Large intestine (tissue), 3 donors: ENCODE measurements around the gene FBXW11. TPM values are rescaled to one million over a fixed set of nuclear protein-coding genes. Genes with fewer than 3 reads are reported as not detected.

Source experiments
- DNase-seq, 2 donors: peaks; one replicate each; pipeline versions ENCODE4 v3.0.0 to v3.0.0-alpha.2; 2013
- H3K27ac ChIP-seq: one replicate; pipeline ENCODE4 v1.5.1; 2013; ENCODE audit warnings: low read length
- H3K27me3 ChIP-seq: 2 replicates; pipeline ENCODE4 v1.6.1; 2013; ENCODE audit warnings: low read length; ENCODE audit not compliant: control insufficient read depth, insufficient read depth
- H3K36me3 ChIP-seq: 2 replicates; pipeline ENCODE4 v1.6.1; 2013; ENCODE audit warnings: low read length; ENCODE audit not compliant: control insufficient read depth, insufficient read depth
- H3K4me1 ChIP-seq: one replicate; pipeline ENCODE4 v1.6.1; 2013; ENCODE audit warnings: low read length; ENCODE audit not compliant: control insufficient read depth, insufficient read depth
- H3K4me3 ChIP-seq: one replicate; pipeline ENCODE4 v1.5.1; 2013; ENCODE audit warnings: low read length
- H3K9me3 ChIP-seq: one replicate; pipeline ENCODE4 v1.6.1; 2013; ENCODE audit warnings: mild to moderate bottlenecking, low read depth, low read length, moderate library complexity; ENCODE audit not compliant: control insufficient read depth
- WGBS: methylation state at CpG from one replicate; pipeline ENCODE4 v1.1.5; 2013; ENCODE audit warnings: low lambda C conversion rate; ENCODE audit not compliant: insufficient coverage; 5-methylcytosine and 5-hydroxymethylcytosine counted together
- polyA plus RNA-seq: library from polyadenylated mRNA; unstranded; fragments of 120-200 nt; gene quantifications from one replicate; pipeline ENCODE4 v1.2.1, GENCODE V29; 2013

FBXW11 gene
- polyA plus RNA-seq, 1 donor = 40.8 TPM

DNA sequence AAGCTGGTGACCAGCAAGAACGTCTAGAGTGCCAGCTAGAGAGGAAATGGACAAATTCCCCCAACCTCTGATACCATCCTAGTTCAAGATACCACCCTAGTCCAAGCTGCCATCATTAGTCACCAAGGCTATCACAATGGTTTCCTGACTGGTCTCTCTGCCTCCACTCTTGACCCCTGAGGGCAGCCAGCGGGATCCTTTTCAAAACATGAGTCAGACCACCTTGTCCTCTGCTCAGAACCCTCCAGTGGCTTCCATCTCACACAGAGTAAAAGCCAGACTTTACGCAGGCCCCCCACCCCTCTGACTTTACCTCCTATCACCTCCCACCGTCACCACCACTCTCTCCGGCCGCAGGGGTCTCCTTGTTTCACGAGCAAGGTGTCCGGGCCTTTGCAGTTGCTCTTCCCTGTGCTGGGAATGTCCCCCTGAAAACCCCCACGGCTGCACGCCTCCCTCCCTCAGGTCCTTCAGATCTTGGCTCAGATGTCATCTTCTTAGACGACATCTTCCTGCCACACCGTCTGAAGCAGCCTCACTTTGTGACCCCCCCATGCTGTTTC, 42.2 kb upstream of the FBXW11 start:
- H3K4me3 ChIP-seq = no peak overlapping the region
- no peak overlapping the region for H3K27ac ChIP-seq
- no peak for DNase-seq
- H3K9me3 ChIP-seq = no peaks in the 10 kb centered on the region
- H3K36me3 ChIP-seq = peaks cover 23% of the 10 kb centered on the region
- no CpG with 5 or more reads among the region's 12 CpGs for WGBS
- H3K4me1 ChIP-seq = no peaks in the 10 kb centered on the region
- no peaks in the 10 kb centered on the region for H3K27me3 ChIP-seq

DNA sequence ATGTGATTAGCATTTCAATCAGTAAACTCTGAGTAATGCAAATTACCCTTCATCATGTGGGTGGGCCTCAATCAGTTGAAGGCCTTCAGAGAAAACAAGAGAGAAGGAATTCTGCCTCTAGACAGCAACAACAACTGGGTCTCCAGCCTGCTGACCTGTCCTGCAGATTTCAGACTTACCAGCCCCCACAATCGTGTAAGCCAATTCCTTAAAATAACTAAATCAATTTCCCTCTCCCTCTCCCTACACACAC, 41.7 kb upstream of the FBXW11 start:
- Histone ChIP-seq H3K27ac (no peak overlapping the region), H3K9me3 (no peaks in the 10 kb centered on the region), H3K4me3 (no peak overlapping the region), H3K27me3 (no peaks in the 10 kb centered on the region), H3K36me3 (peaks cover 23% of the 10 kb centered on the region), H3K4me1 (no peaks in the 10 kb centered on the region)
- no peak for DNase-seq
- no CpG with 5 or more reads among the region's 1 CpG for WGBS

DNA sequence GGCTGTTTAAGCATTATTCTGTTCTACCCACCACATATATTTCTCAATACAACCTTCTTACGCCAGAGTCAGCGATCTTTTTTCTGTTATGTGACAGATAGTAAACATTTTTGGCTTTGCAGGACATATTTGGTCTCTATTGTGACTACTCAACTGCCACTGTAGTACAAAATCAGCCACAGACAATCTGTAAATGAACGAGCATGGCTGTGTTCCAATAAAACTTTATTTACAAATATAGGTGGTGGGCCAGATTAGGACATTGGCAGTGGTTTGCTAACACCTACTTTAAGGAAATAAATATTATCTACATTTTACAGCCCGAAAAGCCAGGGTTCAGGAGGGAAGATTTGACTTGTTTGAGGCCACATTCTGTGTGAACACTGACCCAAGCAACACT, 40.2 kb upstream of the FBXW11 start:
- H3K9me3 ChIP-seq = no peaks in the 10 kb centered on the region
- no peak for DNase-seq
- peaks cover 23% of the 10 kb centered on the region for H3K36me3 ChIP-seq
- no peaks in the 10 kb centered on the region for H3K4me1 ChIP-seq
- no peak overlapping the region for H3K27ac ChIP-seq
- no peaks in the 10 kb centered on the region for H3K27me3 ChIP-seq
- H3K4me3 ChIP-seq = no peak overlapping the region
- WGBS = no CpG with 5 or more reads among the region's 4 CpGs

DNA sequence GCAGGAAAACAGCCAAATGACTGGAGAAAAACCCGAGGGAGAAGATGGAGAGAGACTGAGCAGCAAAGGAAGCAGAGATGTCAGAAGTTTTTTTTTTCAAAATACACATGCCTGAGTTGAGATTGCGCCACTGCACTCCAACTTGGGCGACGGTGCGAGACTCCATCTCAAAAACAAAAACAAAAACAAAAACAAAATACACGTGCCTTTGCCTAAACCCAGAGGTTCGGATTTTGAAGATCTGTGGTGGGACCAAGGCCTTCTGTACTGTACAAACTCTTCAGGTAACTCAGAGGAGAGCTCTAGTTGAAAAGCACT, 38.8 kb upstream of the FBXW11 start:
- 100% methylated on average over 2 of the region's 7 CpGs for WGBS
- no peak for DNase-seq
- H3K27ac ChIP-seq = no peak overlapping the region
- H3K4me3 ChIP-seq = no peak overlapping the region
- peaks cover 21% of the 10 kb centered on the region for H3K36me3 ChIP-seq
- no peaks in the 10 kb centered on the region for H3K9me3 ChIP-seq
- H3K4me1 ChIP-seq = no peaks in the 10 kb centered on the region
- no peaks in the 10 kb centered on the region for H3K27me3 ChIP-seq

- no peak for DNase-seq
- no CpG with 5 or more reads among the region's 14 CpGs for WGBS
- Histone ChIP-seq H3K4me1 (no peaks in the 10 kb centered on the region), H3K27me3 (no peaks in the 10 kb centered on the region), H3K27ac (no peak overlapping the region), H3K4me3 (no peak overlapping the region), H3K36me3 (peaks cover 20% of the 10 kb centered on the region), H3K9me3 (no peaks in the 10 kb centered on the region)
Observed at GRCh38 chr5:172044631-172045314, 38.3 kb upstream of the FBXW11 start.

GRCh38 chr5:172043865-172044264, 37.4 kb upstream of the FBXW11 start:
- no peaks in the 10 kb centered on the region for H3K4me1 ChIP-seq

GRCh38 chr5:172042183-172042582, 35.7 kb upstream of the FBXW11 start:
- no peak overlapping the region for H3K4me3 ChIP-seq
- H3K27me3 ChIP-seq = no peaks in the 10 kb centered on the region
- no CpG with 5 or more reads among the region's 13 CpGs for WGBS

More at GRCh38 chr5:172043865-172044264, 37.4 kb upstream of the FBXW11 start:
- no peak for DNase-seq
- H3K4me3 ChIP-seq = no peak overlapping the region
- H3K36me3 ChIP-seq = peaks cover 14% of the 10 kb centered on the region
- H3K27ac ChIP-seq = no peak overlapping the region
- no peaks in the 10 kb centered on the region for H3K27me3 ChIP-seq
- no CpG with 5 or more reads among the region's 13 CpGs for WGBS
- no peaks in the 10 kb centered on the region for H3K9me3 ChIP-seq

DNA sequence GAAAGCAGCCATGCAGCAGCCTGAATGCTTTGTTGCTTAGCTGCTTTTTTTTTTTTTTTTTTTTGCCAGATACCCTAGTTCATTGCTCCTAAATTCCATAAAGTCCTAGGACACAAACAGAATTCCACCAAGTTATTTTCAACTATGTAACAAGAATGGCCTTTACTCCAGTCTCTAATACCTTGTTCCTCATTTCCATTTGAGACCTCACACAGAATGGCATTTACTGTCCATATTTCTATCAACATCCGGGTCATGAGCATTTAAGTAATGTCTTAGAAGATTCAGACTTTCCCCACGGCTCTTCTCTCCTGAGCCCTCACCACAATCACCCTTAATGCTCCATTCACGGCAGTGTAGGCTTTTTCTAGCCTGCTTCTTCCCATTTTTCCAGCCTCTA, 31.7 kb upstream of the FBXW11 start:
- H3K36me3 ChIP-seq = no peaks in the 10 kb centered on the region
- H3K4me1 ChIP-seq = no peaks in the 10 kb centered on the region
- no peak overlapping the region for H3K27ac ChIP-seq
- no peaks in the 10 kb centered on the region for H3K9me3 ChIP-seq
- no peak for DNase-seq
- H3K4me3 ChIP-seq = no peak overlapping the region
- H3K27me3 ChIP-seq = no peaks in the 10 kb centered on the region
- WGBS = 80% methylated on average over 1 of the region's 3 CpGs

More at GRCh38 chr5:172042183-172042582, 35.7 kb upstream of the FBXW11 start:
- Histone ChIP-seq H3K9me3 (no peaks in the 10 kb centered on the region), H3K27ac (no peak overlapping the region), H3K36me3 (peaks cover 11% of the 10 kb centered on the region), H3K4me1 (no peaks in the 10 kb centered on the region)
- DNase-seq = no peak

- no peak overlapping the region for H3K27ac ChIP-seq
- H3K27me3 ChIP-seq = no peaks in the 10 kb centered on the region
- no peak overlapping the region for H3K4me3 ChIP-seq
- no peaks in the 10 kb centered on the region for H3K9me3 ChIP-seq
- DNase-seq = no peak
- H3K4me1 ChIP-seq = no peaks in the 10 kb centered on the region
- H3K36me3 ChIP-seq = no peaks in the 10 kb centered on the region
- no CpG with 5 or more reads among the region's 2 CpGs for WGBS
Observed at GRCh38 chr5:172035049-172035448, 28.6 kb upstream of the FBXW11 start.

GRCh38 chr5:172031894-172032461, 25.5 kb upstream of the FBXW11 start:
- no peak overlapping the region for H3K27ac ChIP-seq
- no peaks in the 10 kb centered on the region for H3K4me1 ChIP-seq
- no peaks in the 10 kb centered on the region for H3K9me3 ChIP-seq
- H3K4me3 ChIP-seq = no peak overlapping the region
- DNase-seq = no peak
- no peaks in the 10 kb centered on the region for H3K27me3 ChIP-seq
- WGBS = no CpG with 5 or more reads among the region's 4 CpGs
- H3K36me3 ChIP-seq = no peaks in the 10 kb centered on the region

DNA sequence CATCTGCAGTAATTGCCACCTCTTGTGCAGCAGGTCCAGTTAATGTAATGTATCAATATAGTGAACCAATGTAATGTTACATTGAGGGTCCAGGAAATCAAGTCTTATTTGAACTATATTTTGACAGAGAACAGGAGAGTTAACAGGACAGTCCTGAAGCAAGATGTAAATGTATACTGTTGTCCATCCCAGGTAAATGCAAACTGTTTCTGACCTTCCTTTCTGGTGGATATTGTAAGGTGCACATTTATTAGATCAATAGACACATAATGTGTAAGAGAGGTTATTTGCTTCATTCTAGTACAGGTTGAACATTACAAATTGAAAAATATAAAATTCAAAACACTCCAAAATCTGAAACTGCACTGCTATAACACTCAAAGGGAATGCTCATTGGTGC, 23.4 kb upstream of the FBXW11 start:
- Histone ChIP-seq H3K27ac (no peak overlapping the region), H3K27me3 (no peaks in the 10 kb centered on the region), H3K4me1 (no peaks in the 10 kb centered on the region), H3K36me3 (no peaks in the 10 kb centered on the region), H3K9me3 (no peaks in the 10 kb centered on the region), H3K4me3 (no peak overlapping the region)
- no peak for DNase-seq
